Tongue (tissue), 1 donor: Measurements from ENCODE around the gene FBXO17. TPM values are rescaled to one million over a fixed set of nuclear protein-coding genes. Genes with fewer than 3 reads are reported as not detected.

ENCODE experiments used
- total RNA-seq: library from RNA; depleted of rRNA; stranded (reverse); fragments of >200 nt; gene quantifications from one replicate; pipeline ENCODE4 v1.2.3, GENCODE V29; 2014

Gene FBXO17
- total RNA-seq, 1 donor from 2014 or later: 35.2 TPM

Other genes starting within 250 kb of the FBXO17 start
- 0.31 TPM for gene CAPN12, start 231.3 kb downstream of the FBXO17 start, total RNA-seq
- 10.4 TPM for gene LGALS7, start 202.2 kb downstream of the FBXO17 start, total RNA-seq
- gene LGALS7B, start 186.5 kb downstream of the FBXO17 start, total RNA-seq: 25.7 TPM
- not detected for gene LGALS4, start 162.8 kb downstream of the FBXO17 start, total RNA-seq
- 84.0 TPM for gene ECH1, start 143.9 kb downstream of the FBXO17 start, total RNA-seq
- 249 TPM for gene HNRNPL, start 125.8 kb downstream of the FBXO17 start, total RNA-seq
- gene RINL, start 97.5 kb downstream of the FBXO17 start, total RNA-seq: 7.1 TPM
- gene SIRT2, start 76.1 kb downstream of the FBXO17 start, total RNA-seq: 178 TPM
- gene NFKBIB, start 75.8 kb downstream of the FBXO17 start, total RNA-seq: 8.8 TPM
- not detected for gene CCER2, start 63.6 kb downstream of the FBXO17 start, total RNA-seq
- gene SARS2, start 45.0 kb downstream of the FBXO17 start, total RNA-seq: 11.3 TPM
- 18.1 TPM for gene MRPS12, start 44.8 kb downstream of the FBXO17 start, total RNA-seq
- 1.6 TPM for gene FBXO27, start 56.8 kb upstream of the FBXO17 start, total RNA-seq
- not detected for gene ACP7, start 108.6 kb upstream of the FBXO17 start, total RNA-seq
- 10.3 TPM for gene PAK4, start 150.0 kb upstream of the FBXO17 start, total RNA-seq
- 4.5 TPM for gene NCCRP1, start 221.2 kb upstream of the FBXO17 start, total RNA-seq
- not detected for gene SYCN, start 228.5 kb upstream of the FBXO17 start, total RNA-seq